IMR-90 (cell line): ENCODE data around the gene SPNS1. TPM values are rescaled to one million over a fixed set of nuclear protein-coding genes. Genes with fewer than 3 reads are reported as not detected.

Experiments
- ATAC-seq: fragments of 200-7000 bp; cut with Tn5 transposase; 2 replicates; pipeline ENCODE4 v1.9.1; 2020; ENCODE audit warnings: low read depth, mild to moderate bottlenecking, moderate library complexity
- BruUV-seq: library from RNA; stranded (reverse); fragments of 400-500 nt; replicated peaks from 2 replicates; lab custom pipeline; 2021; lab: Mats Ljungman, UMichigan
- CTCF ChIA-PET: fragments of 300-600 bp; formaldehyde crosslinking; extraction: SDS; loops from one replicate; lab custom pipeline; 2021; ENCODE audit warnings: antibody characterized with exemption; lab: Yijun Ruan, JAX
- POLR2A ChIA-PET: fragments of 300-600 bp; sonication (Branson Sonifier 250); formaldehyde crosslinking; loops from one replicate; lab custom pipeline; 2022; ENCODE audit warnings: antibody characterized with exemption; ENCODE audit not compliant: unreplicated experiment; lab: Charles Lee
- DNase-seq: peaks from one replicate; pipeline ENCODE4 v3.0.0; 2013
- H2AFZ ChIP-seq: replicated peaks from 2 replicates; pipeline ENCODE3; 2013; ENCODE audit warnings: low read length, mild to moderate bottlenecking; ENCODE audit not compliant: poor library complexity
- H2AK5ac ChIP-seq: 2 replicates; pipeline ENCODE4 v1.6.1; 2013; ENCODE audit warnings: low read depth, low read length, inconsistent platforms
- H2AK9ac ChIP-seq: replicated peaks from 2 replicates; pipeline ENCODE3; 2013; ENCODE audit warnings: mild to moderate bottlenecking, low read depth, low read length, moderate library complexity; ENCODE audit not compliant: poor library complexity
- H2BK120ac ChIP-seq: 2 replicates; pipeline ENCODE4 v1.6.1; 2013; ENCODE audit warnings: low read depth, low read length, inconsistent platforms
- H2BK15ac ChIP-seq: 3 replicates; pipeline ENCODE4 v1.6.1; 2013; ENCODE audit warnings: low read depth, low read length, inconsistent platforms
- H2BK20ac ChIP-seq: 2 replicates; pipeline ENCODE4 v1.6.1; 2013; ENCODE audit warnings: low read depth, mild to moderate bottlenecking, inconsistent platforms, low read length, moderate library complexity
- H2BK5ac ChIP-seq: 2 replicates; pipeline ENCODE4 v1.6.1; 2013; ENCODE audit warnings: mild to moderate bottlenecking, low read depth, low read length, inconsistent platforms; ENCODE audit not compliant: poor library complexity, severe bottlenecking
- H3K14ac ChIP-seq: replicated peaks from 2 replicates; pipeline ENCODE4 v1.6.1; 2013; ENCODE audit warnings: low read depth, low read length, inconsistent platforms
- H3K18ac ChIP-seq: 2 replicates; pipeline ENCODE4 v1.6.1; 2013; ENCODE audit warnings: low read depth, low read length, control low read depth
- H3K23ac ChIP-seq: 2 replicates; pipeline ENCODE4 v1.6.1; 2013; ENCODE audit warnings: low read depth, low read length, inconsistent platforms
- H3K27ac ChIP-seq: 2 replicates; pipeline ENCODE4 v1.5.1; 2013; ENCODE audit warnings: mild to moderate bottlenecking, control low read depth, low read length; ENCODE audit not compliant: insufficient read depth
- H3K27me3 ChIP-seq: 2 replicates; pipeline ENCODE4 v1.6.1; 2013; ENCODE audit warnings: low read length; ENCODE audit not compliant: control insufficient read depth, insufficient read depth
- H3K36me3 ChIP-seq: 2 replicates; pipeline ENCODE4 v1.6.1; 2013; ENCODE audit warnings: low read length, mixed read lengths; ENCODE audit not compliant: control insufficient read depth, insufficient read depth
- H3K4ac ChIP-seq: 2 replicates; pipeline ENCODE4 v1.6.1; 2013; ENCODE audit warnings: low read depth, low read length, inconsistent platforms
- H3K4me1 ChIP-seq: 2 replicates; pipeline ENCODE4 v1.6.1; 2013; ENCODE audit warnings: low read length, mixed read lengths; ENCODE audit not compliant: control insufficient read depth, insufficient read depth
- H3K4me2 ChIP-seq: 2 replicates; pipeline ENCODE4 v1.6.1; 2013; ENCODE audit warnings: low read depth, mild to moderate bottlenecking, control low read depth, low read length, moderate library complexity
- H3K4me3 ChIP-seq: 2 replicates; pipeline ENCODE4 v1.5.1; 2013; ENCODE audit warnings: low read depth, mild to moderate bottlenecking, control low read depth, low read length, moderate library complexity; ENCODE audit not compliant: insufficient read depth
- H3K56ac ChIP-seq: 2 replicates; pipeline ENCODE4 v1.6.1; 2013; ENCODE audit warnings: low read length, inconsistent platforms; ENCODE audit not compliant: insufficient read depth; ENCODE audit errors: extremely low read depth
- H3K79me1 ChIP-seq, 2 experiments: 2 replicates each; pipeline ENCODE4 v1.6.1; 2013; ENCODE audit warnings: low read length in 2 of 2, inconsistent platforms in 1 of 2, low read depth in 1 of 2
- H3K9ac ChIP-seq: 2 replicates; pipeline ENCODE4 v1.6.1; 2013; ENCODE audit warnings: low read depth, low read length, control low read depth
- H3K9me1 ChIP-seq: 2 replicates; pipeline ENCODE4 v1.6.1; 2013; ENCODE audit warnings: low read length, inconsistent platforms; ENCODE audit not compliant: insufficient read depth
- H3K9me3 ChIP-seq: 2 replicates; pipeline ENCODE4 v1.6.1; 2013; ENCODE audit warnings: low read length; ENCODE audit not compliant: control insufficient read depth, insufficient read depth
- H4K20me1 ChIP-seq: 2 replicates; pipeline ENCODE4 v1.6.1; 2013; ENCODE audit warnings: low read length, inconsistent platforms; ENCODE audit not compliant: insufficient read depth
- H4K5ac ChIP-seq: 2 replicates; pipeline ENCODE4 v1.6.1; 2013; ENCODE audit warnings: mild to moderate bottlenecking, low read depth, low read length, control low read depth
- H4K8ac ChIP-seq, 2 experiments: 2 replicates each; pipeline ENCODE4 v1.6.1; 2013; ENCODE audit warnings: low read depth in 2 of 2, low read length in 2 of 2, control low read depth in 1 of 2, inconsistent platforms in 1 of 2
- H4K91ac ChIP-seq: 2 replicates; pipeline ENCODE4 v1.6.1; 2013; ENCODE audit warnings: low read depth, low read length, inconsistent platforms; ENCODE audit not compliant: insufficient read depth
- CEBPB ChIP-seq: IDR thresholded peaks from 2 replicates; pipeline ENCODE4 v1.6.1; 2012; ENCODE audit warnings: low read depth, low read length, improper control_type of control experiment
- CHD1 ChIP-seq: IDR thresholded peaks from 2 replicates; pipeline ENCODE4 v1.6.1; 2012; ENCODE audit warnings: low read depth, low read length, improper control_type of control experiment
- FOS ChIP-seq: fragments of 150-350 bp; IDR thresholded peaks from 2 replicates; pipeline ENCODE4 v1.6.1; 2016; ENCODE audit warnings: low read depth, low read length
- MAFK ChIP-seq: IDR thresholded peaks from 2 replicates; pipeline ENCODE4 v1.6.1; 2012; ENCODE audit warnings: low read depth, low read length, improper control_type of control experiment
- MAZ ChIP-seq: IDR thresholded peaks from 2 replicates; pipeline ENCODE4 v1.6.1; 2012; ENCODE audit warnings: low read depth, mild to moderate bottlenecking, low read length, improper control_type of control experiment, moderate library complexity, borderline replicate concordance
- MXI1 ChIP-seq: IDR thresholded peaks from 2 replicates; pipeline ENCODE4 v1.6.1; 2012; ENCODE audit warnings: low read depth, mild to moderate bottlenecking, low read length, moderate library complexity, borderline replicate concordance
- NFE2L2 ChIP-seq: fragments of 150-350 bp; IDR thresholded peaks from 2 replicates; pipeline ENCODE4 v1.6.1; 2016; ENCODE audit warnings: low read depth, mild to moderate bottlenecking, low read length
- POLR2A ChIP-seq: IDR thresholded peaks from 2 replicates; pipeline ENCODE4 v1.6.1; 2012; ENCODE audit warnings: mild to moderate bottlenecking, low read depth, low read length
- RAD21 ChIP-seq: IDR thresholded peaks from 2 replicates; pipeline ENCODE4 v1.6.1; 2012; ENCODE audit warnings: low read length, improper control_type of control experiment
- RFX5 ChIP-seq: IDR thresholded peaks from 2 replicates; pipeline ENCODE4 v1.8.0; 2012; ENCODE audit warnings: low read depth, mild to moderate bottlenecking, low read length, moderate library complexity
- SMC3 ChIP-seq: fragments of 150-350 bp; IDR thresholded peaks from 2 replicates; pipeline ENCODE4 v1.6.1; 2016; ENCODE audit warnings: low read depth, mild to moderate bottlenecking, antibody characterized with exemption, low read length, moderate library complexity
- whole genome bisulfite sequencing, 2 experiments: methylation state at CpG; one replicate each; pipeline versions ENCODE4 v1.1.5 to v1.1.7; 2013; ENCODE audit warnings: missing lambda C conversion rate in 2 of 2; ENCODE audit not compliant: insufficient read length in 1 of 2; ENCODE audit errors: extremely low coverage in 2 of 2; 5-methylcytosine and 5-hydroxymethylcytosine counted together
- dilution Hi-C: fragments of 300-500 bp; cut with HindIII; formaldehyde crosslinking; loops from one replicate; pipeline ENCODE4 v1.14.3; 2018; ENCODE audit warnings: low sequenced_read_pairs; ENCODE audit not compliant: unreplicated experiment
- in situ Hi-C: fragments of 300-500 bp; cut with MboI; formaldehyde crosslinking; loops from 3 replicates; pipeline ENCODE4 v1.14.3; 2019; ENCODE audit warnings: low sequenced_read_pairs, inconsistent platforms, mixed read lengths
- intact Hi-C: fragments of 100-400 bp; cut with micrococcal nuclease; formaldehyde crosslinking; loops from 2 replicates; pipeline ENCODE4 v1.10.0; 2022
- polyA plus RNA-seq, 3 experiments: library from polyadenylated mRNA; depleted of rRNA; stranded (reverse); fragments of >200 nt; gene quantifications; 2 replicates each; pipeline ENCODE4 v1.2.3, GENCODE V29; 2012; ENCODE audit warnings: low replicate concordance in 1 of 3
- total RNA-seq: library from RNA; depleted of rRNA; stranded (reverse); fragments of >200 nt; gene quantifications from 2 replicates; pipeline ENCODE4 v1.2.3, GENCODE V29; 2012
- TF ChIP-seq, protein P1 (sequence below): conservative IDR thresholded peaks from 2 replicates; pipeline ENCODE4 v1.5.1; 2012; ENCODE audit warnings: mild to moderate bottlenecking, low read depth, low read length, improper control_type of control experiment
- TF ChIP-seq, protein P2 (sequence below): fragments of 150-350 bp; IDR thresholded peaks from 2 replicates; pipeline ENCODE4 v1.6.1; 2016; ENCODE audit warnings: low read depth, mild to moderate bottlenecking, low read length, moderate library complexity, borderline replicate concordance
- TF ChIP-seq, protein P3 (sequence below): fragments of 150-350 bp; IDR thresholded peaks from 2 replicates; pipeline ENCODE4 v1.6.1; 2017; ENCODE audit warnings: mild to moderate bottlenecking, antibody characterized with exemption, low read length, low read depth

Gene SPNS1
- total and polyA plus RNA-seq, 2 of the 4 experiments (the other 2 are of a cell fraction), result 4.7 to 37.3 TPM

DNA sequence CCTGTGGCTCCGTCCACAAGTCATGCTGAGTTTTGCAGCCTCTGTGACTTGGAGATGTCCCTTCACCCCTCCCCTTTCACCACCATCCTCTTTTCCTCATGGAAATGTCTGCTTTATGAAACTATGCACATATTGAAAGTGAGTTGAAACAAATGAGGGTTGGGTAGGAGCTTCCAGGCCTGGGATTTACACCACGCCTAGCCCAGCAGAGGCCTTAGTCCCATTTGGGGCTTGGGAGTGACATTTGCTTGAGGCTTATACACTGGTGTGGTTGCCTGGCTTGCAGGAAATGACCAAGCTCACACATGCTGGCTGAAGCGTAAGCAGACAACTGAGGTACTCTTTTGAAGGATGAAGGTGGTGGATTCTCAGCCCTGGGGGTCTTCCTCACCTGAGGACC is 10.5 kb upstream of the SPNS1 start:
- no peak overlapping the region for H3K27ac ChIP-seq
- peaks cover 35% of the 10 kb centered on the region for H3K36me3 ChIP-seq
- H2AK5ac ChIP-seq, result no peak overlapping the region
- no CpG with 5 or more reads among the region's 3 CpGs for WGBS, 2 experiments
- ChIA-PET POLR2A (no interaction called here), CTCF (no interaction called here)
- H3K4me1 ChIP-seq, result no peaks in the 10 kb centered on the region
- dilution Hi-C loops (no loop called here), in situ Hi-C loops (loop anchor here (25.0 kb wide), 1 partner anchor 298 kb away; no protein-coding TSS in a partner anchor), intact Hi-C loops (no loop called here)
- no peak overlapping the region for H3K4me3 ChIP-seq
- no peak for ATAC-seq
- no TSS peak for BruUV-seq
- no peak overlapping the region for H4K91ac ChIP-seq
- H2BK15ac ChIP-seq, result no peak overlapping the region
- no peaks in the 10 kb centered on the region for H3K9me1 ChIP-seq
- H2AFZ ChIP-seq, result no peak overlapping the region
- no peak overlapping the region for H3K4me2 ChIP-seq
- no peak for DNase-seq
- no peaks in the 10 kb centered on the region; the same call in 1 of the 2 replicates for H4K20me1 ChIP-seq
- no peak overlapping the region for H4K5ac ChIP-seq
- no peaks in the 10 kb centered on the region for H3K9me3 ChIP-seq
- TF ChIP-seq, protein P1, sequence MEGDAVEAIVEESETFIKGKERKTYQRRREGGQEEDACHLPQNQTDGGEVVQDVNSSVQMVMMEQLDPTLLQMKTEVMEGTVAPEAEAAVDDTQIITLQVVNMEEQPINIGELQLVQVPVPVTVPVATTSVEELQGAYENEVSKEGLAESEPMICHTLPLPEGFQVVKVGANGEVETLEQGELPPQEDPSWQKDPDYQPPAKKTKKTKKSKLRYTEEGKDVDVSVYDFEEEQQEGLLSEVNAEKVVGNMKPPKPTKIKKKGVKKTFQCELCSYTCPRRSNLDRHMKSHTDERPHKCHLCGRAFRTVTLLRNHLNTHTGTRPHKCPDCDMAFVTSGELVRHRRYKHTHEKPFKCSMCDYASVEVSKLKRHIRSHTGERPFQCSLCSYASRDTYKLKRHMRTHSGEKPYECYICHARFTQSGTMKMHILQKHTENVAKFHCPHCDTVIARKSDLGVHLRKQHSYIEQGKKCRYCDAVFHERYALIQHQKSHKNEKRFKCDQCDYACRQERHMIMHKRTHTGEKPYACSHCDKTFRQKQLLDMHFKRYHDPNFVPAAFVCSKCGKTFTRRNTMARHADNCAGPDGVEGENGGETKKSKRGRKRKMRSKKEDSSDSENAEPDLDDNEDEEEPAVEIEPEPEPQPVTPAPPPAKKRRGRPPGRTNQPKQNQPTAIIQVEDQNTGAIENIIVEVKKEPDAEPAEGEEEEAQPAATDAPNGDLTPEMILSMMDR, result no peak
- TF ChIP-seq, protein P2, sequence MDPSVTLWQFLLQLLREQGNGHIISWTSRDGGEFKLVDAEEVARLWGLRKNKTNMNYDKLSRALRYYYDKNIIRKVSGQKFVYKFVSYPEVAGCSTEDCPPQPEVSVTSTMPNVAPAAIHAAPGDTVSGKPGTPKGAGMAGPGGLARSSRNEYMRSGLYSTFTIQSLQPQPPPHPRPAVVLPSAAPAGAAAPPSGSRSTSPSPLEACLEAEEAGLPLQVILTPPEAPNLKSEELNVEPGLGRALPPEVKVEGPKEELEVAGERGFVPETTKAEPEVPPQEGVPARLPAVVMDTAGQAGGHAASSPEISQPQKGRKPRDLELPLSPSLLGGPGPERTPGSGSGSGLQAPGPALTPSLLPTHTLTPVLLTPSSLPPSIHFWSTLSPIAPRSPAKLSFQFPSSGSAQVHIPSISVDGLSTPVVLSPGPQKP, result no peak
- TF ChIP-seq CHD1 (no peak), FOS (no peak), RAD21 (no peak), MXI1 (no peak), CEBPB (no peak), SMC3 (no peak), MAFK (no peak), NFE2L2 (no peak), MAZ (no peak), POLR2A (no peak), RFX5 (no peak)
- TF ChIP-seq, protein P3, sequence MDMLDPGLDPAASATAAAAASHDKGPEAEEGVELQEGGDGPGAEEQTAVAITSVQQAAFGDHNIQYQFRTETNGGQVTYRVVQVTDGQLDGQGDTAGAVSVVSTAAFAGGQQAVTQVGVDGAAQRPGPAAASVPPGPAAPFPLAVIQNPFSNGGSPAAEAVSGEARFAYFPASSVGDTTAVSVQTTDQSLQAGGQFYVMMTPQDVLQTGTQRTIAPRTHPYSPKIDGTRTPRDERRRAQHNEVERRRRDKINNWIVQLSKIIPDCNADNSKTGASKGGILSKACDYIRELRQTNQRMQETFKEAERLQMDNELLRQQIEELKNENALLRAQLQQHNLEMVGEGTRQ, result no peak
- no peaks in the 10 kb centered on the region for H3K27me3 ChIP-seq
- no peak overlapping the region for H3K18ac ChIP-seq
- H3K4ac ChIP-seq, result no peak overlapping the region
- H3K14ac ChIP-seq, result no peak overlapping the region
- H3K9ac ChIP-seq, result no peak overlapping the region
- no peak overlapping the region for H4K8ac ChIP-seq
- no peak overlapping the region for H3K23ac ChIP-seq
- no peak overlapping the region for H2BK120ac ChIP-seq
- H3K56ac ChIP-seq, result no peak overlapping the region
- no peak overlapping the region for H2BK5ac ChIP-seq
- no peak overlapping the region for H2AK9ac ChIP-seq
- H2BK20ac ChIP-seq, result no peak overlapping the region
- peaks cover 5 to 7% of the 10 kb centered on the region in 2 experiments; a peak in 3 of 4 replicates for H3K79me1 ChIP-seq
